ENCODE data around the gene HELZ2. TPM values are rescaled to one million over a fixed set of nuclear protein-coding genes. Genes with fewer than 3 reads are reported as not detected.
"Not testable (repeated sequence)": the region's sequence is repeated elsewhere in the genome, so short reads cannot be mapped to it uniquely, and the experiment has no call there.

HELZ2 gene
- total RNA-seq, 1 donor from 2014 or later: 7.2 TPM

- DNase-seq: no peak
Measured at GRCh38 chr20:63564036-63564810, 9.8 kb downstream of the HELZ2 start.

GRCh38 chr20:63563225-63563935, 10.7 kb downstream of the HELZ2 start:
- no peak for DNase-seq

DNA sequence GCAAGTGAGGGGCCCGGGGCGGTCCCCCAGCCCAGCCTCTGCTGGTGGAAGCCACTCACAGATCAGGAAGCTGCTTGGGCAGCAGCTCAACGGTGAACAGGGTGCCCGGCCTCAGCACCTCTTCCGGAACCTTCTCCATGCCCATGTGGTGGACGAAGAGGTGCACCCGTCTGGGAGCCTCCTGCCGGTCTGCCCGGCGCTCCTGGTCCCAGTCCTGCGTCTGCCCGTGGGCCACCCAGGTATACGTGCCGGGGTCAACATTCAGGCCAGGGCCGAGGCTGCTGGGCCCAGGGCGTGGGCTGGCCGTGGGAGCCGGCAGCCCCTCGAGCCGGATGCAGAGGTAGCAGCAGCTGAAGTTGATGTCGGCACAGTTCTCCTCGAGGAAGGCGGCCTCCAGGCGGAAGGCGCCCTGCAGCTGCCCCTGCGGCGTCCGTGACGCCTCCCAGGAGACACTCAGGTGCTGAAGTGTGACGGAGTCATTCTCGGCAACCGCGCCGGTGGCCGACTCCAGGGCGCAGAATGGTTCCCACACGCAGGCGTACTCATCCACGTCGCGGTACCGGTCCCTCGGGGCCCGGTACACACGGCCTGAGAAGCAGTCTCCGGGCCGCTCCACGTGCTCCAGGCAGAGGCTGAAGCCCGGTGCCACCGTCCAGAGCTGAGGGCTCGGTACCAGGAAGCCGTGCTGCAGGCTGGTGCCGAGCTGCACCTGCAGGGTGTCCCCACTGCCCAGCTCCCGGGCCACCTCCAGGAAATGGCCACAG, 11.4 kb downstream of the HELZ2 start:
- DNase-seq: no peak

- no peak for DNase-seq
Measured at GRCh38 chr20:63561624-63562396, 12.2 kb downstream of the HELZ2 start.

DNA sequence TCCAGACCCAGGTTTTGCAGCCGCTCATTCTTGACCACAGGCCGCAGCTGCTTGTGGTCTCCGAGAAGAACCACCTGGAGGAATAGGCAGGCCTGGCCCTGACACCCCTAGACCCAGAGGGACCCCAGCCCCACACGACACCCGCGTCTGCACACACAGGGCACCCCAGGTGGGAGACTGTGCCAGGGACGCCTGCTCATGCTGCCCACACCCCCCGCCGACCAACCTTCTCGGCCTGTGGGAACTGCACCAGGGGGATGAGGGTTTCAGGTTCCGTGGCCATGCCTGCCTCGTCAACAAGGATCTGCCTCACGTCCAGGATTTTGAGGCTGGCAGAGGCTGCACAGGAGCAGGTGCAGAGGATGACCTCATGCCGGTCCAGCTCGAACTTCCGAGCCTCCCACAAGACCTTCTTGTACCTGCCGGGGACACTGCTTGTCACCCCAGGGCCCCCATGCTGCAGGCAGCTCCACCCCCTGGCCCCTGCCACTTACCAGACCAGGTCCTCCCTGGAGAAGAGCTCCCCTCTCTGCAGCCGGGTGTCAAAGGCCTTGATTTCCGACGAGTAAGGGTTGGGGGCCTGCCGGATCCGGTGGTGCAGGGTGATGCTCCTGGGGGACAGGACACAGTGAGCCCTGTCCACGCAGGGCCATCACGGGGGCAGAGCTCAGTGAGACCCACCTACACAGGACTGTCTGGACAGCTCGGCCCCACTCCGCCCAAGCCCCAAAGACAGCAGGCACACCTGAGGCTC, 13.0 kb downstream of the HELZ2 start:
- no peak for DNase-seq

- DNase-seq: no peak
Measured at GRCh38 chr20:63560333-63560805, 13.7 kb downstream of the HELZ2 start.

GRCh38 chr20:63559485-63560332, 14.3 kb downstream of the HELZ2 start:
- DNase-seq: not testable (repeated sequence)

DNA sequence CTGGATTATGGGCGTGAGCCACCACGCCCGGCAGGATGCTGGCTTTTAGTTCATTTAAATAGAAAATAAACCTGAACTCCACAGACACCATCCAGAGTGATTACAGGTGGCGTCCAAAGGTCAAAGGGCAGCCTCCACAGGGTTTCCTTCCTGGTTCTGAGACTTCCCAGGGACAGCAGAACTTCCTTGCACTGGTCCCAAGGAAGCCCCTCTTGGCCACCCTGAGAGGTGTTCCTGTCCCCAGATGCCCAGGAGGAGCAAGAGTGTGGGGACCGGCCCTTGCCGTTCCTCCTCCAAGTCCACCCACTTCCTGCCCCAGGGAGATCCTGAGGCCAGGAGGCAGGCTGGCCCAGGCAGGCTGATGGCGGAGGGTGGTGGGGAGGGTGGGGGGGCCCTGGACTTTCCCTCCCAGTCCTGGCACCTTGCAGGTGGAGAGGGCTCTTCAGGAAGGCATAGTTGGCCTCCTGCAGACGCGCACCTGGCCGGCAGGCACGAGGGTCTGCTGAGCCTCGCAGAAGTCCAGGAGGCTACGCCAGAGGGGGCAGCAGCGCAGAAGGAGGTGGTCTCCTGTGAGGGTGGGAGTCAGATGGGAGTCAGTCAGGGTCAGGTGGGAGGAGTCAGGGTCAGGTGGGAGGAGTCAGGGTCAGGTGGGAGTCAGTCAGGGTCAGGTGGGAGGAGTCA, 15.1 kb downstream of the HELZ2 start:
- no peak for DNase-seq

- DNase-seq: no peak
Measured at GRCh38 chr20:63557481-63557891, 16.6 kb downstream of the HELZ2 start.

GRCh38 chr20:63556873-63557478, 17.1 kb downstream of the HELZ2 start:
- no peak for DNase-seq

GRCh38 chr20:63555661-63556381, 18.2 kb downstream of the HELZ2 start:
- DNase-seq: no peak

GRCh38 chr20:63554361-63555278, 19.4 kb downstream of the HELZ2 start:
- DNase-seq: no peak

- no peak for DNase-seq
Measured at GRCh38 chr20:63553933-63554290, 20.1 kb downstream of the HELZ2 start, which contains the start of gene FNDC11. Gene FNDC11 (plus strand): TSS chr20:63554159. CDS start chr20:63555664, 1,505 bp downstream.

DNA sequence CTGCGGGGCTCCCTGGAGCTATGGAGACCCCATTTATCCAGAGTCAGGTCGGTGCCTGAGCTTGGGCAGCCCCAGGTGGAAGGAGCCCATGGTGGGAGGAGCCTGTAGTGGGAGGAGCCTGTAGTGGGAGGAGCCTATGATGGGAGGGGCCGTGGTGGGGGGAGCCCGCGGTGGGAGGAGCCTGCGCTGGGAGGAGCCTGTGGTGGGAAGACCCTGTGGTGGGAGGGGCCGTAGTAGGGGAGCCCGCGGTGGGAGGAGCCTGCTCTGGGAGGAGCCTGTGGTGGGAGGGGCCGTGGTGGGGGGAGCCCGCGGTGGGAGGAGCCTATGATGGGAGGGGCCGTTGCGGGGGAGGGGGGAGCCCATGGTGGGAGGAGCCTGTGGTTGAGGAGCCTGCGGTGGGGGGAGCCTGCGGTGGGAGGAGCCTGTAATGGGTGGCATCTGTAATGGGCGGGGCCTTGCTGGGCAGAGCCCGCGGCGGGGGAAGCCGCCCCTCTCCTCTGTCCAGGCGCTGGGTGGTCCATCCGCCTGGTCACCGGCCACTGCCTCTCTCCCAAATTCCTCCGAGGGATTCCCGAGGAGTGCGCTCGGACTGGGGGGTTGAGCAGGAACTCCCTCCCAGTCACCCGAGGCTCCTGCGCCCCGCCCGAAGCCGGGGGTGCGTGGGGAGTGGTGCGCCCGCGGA, 20.6 kb downstream of the HELZ2 start:
- no peak for DNase-seq

GRCh38 chr20:63552481-63553249, 21.4 kb downstream of the HELZ2 start:
- DNase-seq: no peak

DNA sequence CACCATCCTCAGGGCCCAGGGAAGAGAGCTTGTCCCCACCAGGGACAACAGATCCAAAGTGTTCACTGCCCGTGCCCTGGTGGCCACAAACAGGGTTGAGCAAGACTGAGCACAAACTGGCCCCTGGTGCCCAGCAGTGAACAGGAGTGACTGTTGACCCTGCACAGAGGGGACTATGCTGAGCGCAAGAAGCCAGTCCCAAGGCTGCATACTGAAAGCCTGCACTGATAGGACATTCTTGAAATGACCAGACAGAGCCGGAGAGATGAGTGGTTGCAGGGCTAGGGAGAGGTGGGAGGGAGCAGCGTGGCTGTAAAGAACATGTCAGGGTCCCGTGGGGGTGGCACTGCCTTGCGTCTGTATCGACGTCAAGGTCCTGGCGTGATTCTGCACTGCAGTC, 23.0 kb downstream of the HELZ2 start:
- no peak for DNase-seq
